H9 (cell line): Measurements from ENCODE around the gene CA9. TPM values are rescaled to one million over a fixed set of nuclear protein-coding genes. Genes with fewer than 3 reads are reported as not detected.

Experiments
- DNase-seq: peaks from one replicate; pipeline ENCODE4 v3.0.0-alpha.2; 2017
- H2AFZ ChIP-seq: one replicate; pipeline ENCODE4 v1.6.1; 2013; ENCODE audit warnings: mild to moderate bottlenecking, low read length, control low read depth, moderate library complexity
- H2AK5ac ChIP-seq: 2 replicates; pipeline ENCODE4 v1.6.1; 2013; ENCODE audit warnings: low read length, control low read depth, mixed read lengths; ENCODE audit not compliant: insufficient read length
- H2BK120ac ChIP-seq: one replicate; pipeline ENCODE4 v1.6.1; 2013; ENCODE audit warnings: low read depth, mild to moderate bottlenecking, low read length, control low read depth, inconsistent platforms; ENCODE audit not compliant: poor library complexity, severe bottlenecking
- H2BK12ac ChIP-seq: 2 replicates; pipeline ENCODE4 v1.6.1; 2013; ENCODE audit warnings: low read length, control low read depth, mixed read lengths, low read depth; ENCODE audit not compliant: insufficient read length
- H2BK15ac ChIP-seq: 2 replicates; pipeline ENCODE4 v1.6.1; 2013; ENCODE audit warnings: low read depth, low read length, control low read depth
- H2BK20ac ChIP-seq: one replicate; pipeline ENCODE4 v1.6.1; 2013; ENCODE audit warnings: low read depth, mild to moderate bottlenecking, low read length, control low read depth, inconsistent platforms; ENCODE audit not compliant: poor library complexity, severe bottlenecking
- H2BK5ac ChIP-seq: 2 replicates; pipeline ENCODE4 v1.6.1; 2013; ENCODE audit warnings: low read length, control low read depth, mixed read lengths; ENCODE audit not compliant: insufficient read length
- H3K14ac ChIP-seq: 2 replicates; pipeline ENCODE4 v1.6.1; 2013; ENCODE audit warnings: low read length, control low read depth; ENCODE audit not compliant: insufficient read depth
- H3K18ac ChIP-seq: 2 replicates; pipeline ENCODE4 v1.6.1; 2013; ENCODE audit warnings: low read depth, mild to moderate bottlenecking, mixed read lengths, low read length, control low read depth; ENCODE audit not compliant: insufficient read length
- H3K23ac ChIP-seq: 2 replicates; pipeline ENCODE4 v1.6.1; 2013; ENCODE audit warnings: low read length, control low read depth, mixed read lengths, low read depth; ENCODE audit not compliant: insufficient read length
- H3K23me2 ChIP-seq: 2 replicates; pipeline ENCODE4 v1.6.1; 2013; ENCODE audit warnings: low read depth, mild to moderate bottlenecking, mixed read lengths, low read length, control low read depth; ENCODE audit not compliant: insufficient read length, poor library complexity, severe bottlenecking
- H3K27ac ChIP-seq: 2 replicates; pipeline ENCODE4 v1.5.1; 2013; ENCODE audit warnings: low read length, control low read depth, mixed read lengths, low read depth; ENCODE audit not compliant: insufficient read length
- H3K27me3 ChIP-seq: 2 replicates; pipeline ENCODE4 v1.6.1; 2013; ENCODE audit warnings: low read length, control low read depth, inconsistent platforms; ENCODE audit not compliant: insufficient read depth
- H3K4ac ChIP-seq: 2 replicates; pipeline ENCODE4 v1.6.1; 2013; ENCODE audit warnings: low read depth, mild to moderate bottlenecking, control low read depth, inconsistent platforms, low read length, moderate library complexity
- H3K4me1 ChIP-seq: 2 replicates; pipeline ENCODE4 v1.6.1; 2013; ENCODE audit warnings: low read length, control low read depth, inconsistent platforms; ENCODE audit not compliant: insufficient read depth
- H3K4me2 ChIP-seq: 2 replicates; pipeline ENCODE4 v1.6.1; 2013; ENCODE audit warnings: low read length, control low read depth, mixed read lengths; ENCODE audit not compliant: insufficient read length, insufficient read depth
- H3K56ac ChIP-seq: 2 replicates; pipeline ENCODE4 v1.6.1; 2013; ENCODE audit warnings: low read depth, mild to moderate bottlenecking, mixed read lengths, low read length, control low read depth; ENCODE audit not compliant: insufficient read length
- H3K79me1 ChIP-seq: 2 replicates; pipeline ENCODE4 v1.6.1; 2013; ENCODE audit warnings: low read depth, mild to moderate bottlenecking, moderate library complexity, low read length, control low read depth, inconsistent platforms; ENCODE audit not compliant: insufficient read depth, poor library complexity, severe bottlenecking
- H3K79me2 ChIP-seq: 2 replicates; pipeline ENCODE4 v1.6.1; 2013; ENCODE audit warnings: low read length, control low read depth, inconsistent platforms; ENCODE audit not compliant: insufficient read depth
- H3K9ac ChIP-seq: 2 replicates; pipeline ENCODE4 v1.6.1; 2013; ENCODE audit warnings: low read length, control low read depth, mixed read lengths; ENCODE audit not compliant: insufficient read length; ENCODE audit errors: extremely low read depth
- H3K9me3 ChIP-seq: one replicate; pipeline ENCODE4 v1.6.1; 2013; ENCODE audit warnings: low read depth, low read length, inconsistent platforms; ENCODE audit not compliant: control insufficient read depth
- H3T11ph ChIP-seq: one replicate; pipeline ENCODE4 v1.6.1; 2013; ENCODE audit warnings: mild to moderate bottlenecking, low read length, control low read depth, inconsistent platforms
- H4K20me1 ChIP-seq: one replicate; pipeline ENCODE4 v1.6.1; 2013; ENCODE audit not compliant: control insufficient read depth, insufficient read length, insufficient read depth
- H4K5ac ChIP-seq: 2 replicates; pipeline ENCODE4 v1.6.1; 2013; ENCODE audit warnings: low read depth, mild to moderate bottlenecking, mixed read lengths, low read length, control low read depth; ENCODE audit not compliant: insufficient read length
- H4K8ac ChIP-seq: replicated peaks from 2 replicates; pipeline ENCODE4 v1.6.1; 2013; ENCODE audit warnings: low read length, control low read depth, mixed read lengths, low read depth; ENCODE audit not compliant: insufficient read length
- H4K91ac ChIP-seq: 2 replicates; pipeline ENCODE4 v1.6.1; 2013; ENCODE audit warnings: low read depth, mild to moderate bottlenecking, moderate library complexity, mixed read lengths, low read length, control low read depth; ENCODE audit not compliant: insufficient read length
- H3K27ac Mint-ChIP-seq, 3 experiments: 2 replicates in 2 of 3; 3 replicates in 1 of 3; pipeline ENCODE4 v1.8.0; 2020 to 2021; ENCODE audit warnings: mixed read lengths in 3 of 3, mild to moderate bottlenecking in 1 of 3, moderate library complexity in 1 of 3
- H3K27me3 Mint-ChIP-seq: 2 replicates; pipeline ENCODE4 v1.8.0; 2021; ENCODE audit warnings: low read depth, mild to moderate bottlenecking, moderate library complexity, mixed read lengths
- H3K36me3 Mint-ChIP-seq, 3 experiments: 2 replicates in 2 of 3; 3 replicates in 1 of 3; pipeline ENCODE4 v1.8.0; 2020 to 2021; ENCODE audit warnings: low read depth in 3 of 3, mixed read lengths in 3 of 3; ENCODE audit not compliant: insufficient read depth in 1 of 3
- H3K4me1 Mint-ChIP-seq, 2 experiments: 2 replicates each; pipeline ENCODE4 v1.8.0; 2020; ENCODE audit warnings: mixed read lengths in 2 of 2
- H3K4me3 Mint-ChIP-seq, 2 experiments: 2 replicates in 1 of 2; 3 replicates in 1 of 2; pipeline ENCODE4 v1.8.0; 2020 to 2021; ENCODE audit warnings: mild to moderate bottlenecking in 2 of 2, mixed read lengths in 2 of 2, moderate library complexity in 1 of 2
- H3K9me3 Mint-ChIP-seq, 2 experiments: 2 replicates in 1 of 2; 3 replicates in 1 of 2; pipeline ENCODE4 v1.8.0; 2020; ENCODE audit warnings: mild to moderate bottlenecking in 2 of 2, mixed read lengths in 2 of 2, moderate library complexity in 1 of 2
- WGBS: extraction: QIAGEN DNeasy Blood & Tissue Kit; methylation state at CpG from one replicate; pipeline ENCODE4 v1.1.7; 2013; ENCODE audit warnings: missing lambda C conversion rate, low lambda C conversion rate, mixed read lengths; ENCODE audit not compliant: insufficient read length; ENCODE audit errors: extremely low coverage; 5-methylcytosine and 5-hydroxymethylcytosine counted together
- total RNA-seq: library from RNA; stranded (reverse); gene quantifications from 2 replicates; pipeline ENCODE4 v1.2.1, GENCODE V29; 2021
- TF ChIP-seq, protein P1 (sequence below): fragments of 200-600 bp; sonication (generic); conservative IDR thresholded peaks from 3 replicates; pipeline ENCODE4 v1.8.0; 2021; ENCODE audit warnings: antibody characterized with exemption, mild to moderate bottlenecking

The CA9 gene
- total RNA-seq, 1 experiment from 2014 or later: 0.94 TPM

DNA sequence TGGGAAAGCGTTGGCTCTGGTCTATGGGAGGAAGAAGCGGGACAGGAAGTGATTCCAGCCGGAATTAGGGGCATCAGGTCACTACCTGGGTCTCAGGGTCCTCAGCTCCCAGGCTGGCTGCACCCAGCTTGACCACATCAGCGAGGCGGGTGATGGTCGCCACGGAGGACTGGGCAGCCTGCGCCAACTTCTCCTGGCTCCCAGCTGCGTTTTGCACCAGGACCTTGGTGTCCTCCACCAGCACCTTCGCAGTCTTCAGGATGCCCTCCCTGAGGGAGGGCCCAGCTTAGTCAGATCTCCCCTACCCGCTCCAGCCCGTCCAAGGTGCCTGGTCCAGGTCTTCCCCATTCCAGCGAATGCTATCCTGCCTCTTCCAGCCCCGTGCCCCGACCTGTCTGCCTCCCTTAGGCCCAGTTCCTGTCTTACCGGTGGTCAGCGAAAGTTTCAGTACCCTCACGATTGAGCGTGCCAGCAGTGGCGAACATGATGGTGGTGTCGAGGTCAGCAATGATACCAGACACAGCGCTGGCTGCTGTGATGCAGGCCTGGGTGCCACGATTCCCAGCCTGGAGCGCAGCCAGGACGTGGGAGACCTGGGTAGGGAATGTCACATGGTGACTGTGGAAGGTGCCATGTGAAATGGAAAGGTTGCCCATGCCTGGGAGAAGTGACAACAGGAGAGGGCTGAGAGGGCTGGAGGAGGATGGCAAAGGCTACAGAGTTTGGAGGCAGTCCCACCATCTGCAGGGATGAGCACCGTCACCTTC is 30.4 kb downstream of the CA9 start:
- H4K91ac ChIP-seq: no peak overlapping the region
- H3K4ac ChIP-seq: no peak overlapping the region
- TF ChIP-seq, protein P1, sequence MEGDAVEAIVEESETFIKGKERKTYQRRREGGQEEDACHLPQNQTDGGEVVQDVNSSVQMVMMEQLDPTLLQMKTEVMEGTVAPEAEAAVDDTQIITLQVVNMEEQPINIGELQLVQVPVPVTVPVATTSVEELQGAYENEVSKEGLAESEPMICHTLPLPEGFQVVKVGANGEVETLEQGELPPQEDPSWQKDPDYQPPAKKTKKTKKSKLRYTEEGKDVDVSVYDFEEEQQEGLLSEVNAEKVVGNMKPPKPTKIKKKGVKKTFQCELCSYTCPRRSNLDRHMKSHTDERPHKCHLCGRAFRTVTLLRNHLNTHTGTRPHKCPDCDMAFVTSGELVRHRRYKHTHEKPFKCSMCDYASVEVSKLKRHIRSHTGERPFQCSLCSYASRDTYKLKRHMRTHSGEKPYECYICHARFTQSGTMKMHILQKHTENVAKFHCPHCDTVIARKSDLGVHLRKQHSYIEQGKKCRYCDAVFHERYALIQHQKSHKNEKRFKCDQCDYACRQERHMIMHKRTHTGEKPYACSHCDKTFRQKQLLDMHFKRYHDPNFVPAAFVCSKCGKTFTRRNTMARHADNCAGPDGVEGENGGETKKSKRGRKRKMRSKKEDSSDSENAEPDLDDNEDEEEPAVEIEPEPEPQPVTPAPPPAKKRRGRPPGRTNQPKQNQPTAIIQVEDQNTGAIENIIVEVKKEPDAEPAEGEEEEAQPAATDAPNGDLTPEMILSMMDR: no peak
- no peak overlapping the region for H3T11ph ChIP-seq
- H3K4me2 ChIP-seq: no peak overlapping the region
- H3K56ac ChIP-seq: no peak overlapping the region
- H2BK12ac ChIP-seq: no peak overlapping the region
- H3K9me3 ChIP-seq: no peaks in the 10 kb centered on the region
- H4K20me1 ChIP-seq: no peaks in the 10 kb centered on the region
- no peak for DNase-seq
- H3K18ac ChIP-seq: no peak overlapping the region
- Mint-ChIP-seq H3K4me1 (no peaks in the 10 kb centered on the region), H3K4me3 (no peak overlapping the region), H3K36me3 (peaks cover 0 to 49% (median 40%) of the 10 kb centered on the region in 3 experiments), H3K27ac (no peak overlapping the region), H3K27me3 (no peaks in the 10 kb centered on the region), H3K9me3 (no peaks in the 10 kb centered on the region)
- H4K8ac ChIP-seq: no peak overlapping the region
- H3K23me2 ChIP-seq: no peaks in the 10 kb centered on the region
- H3K23ac ChIP-seq: no peak overlapping the region
- no peak overlapping the region for H3K27ac ChIP-seq
- H4K5ac ChIP-seq: no peak overlapping the region
- H2BK15ac ChIP-seq: no peak overlapping the region
- H2AK5ac ChIP-seq: no peak overlapping the region
- H3K4me1 ChIP-seq: no peaks in the 10 kb centered on the region
- no peak overlapping the region for H2AFZ ChIP-seq
- no peak overlapping the region for H3K9ac ChIP-seq
- no peak overlapping the region for H3K14ac ChIP-seq
- no CpG with 5 or more reads among the region's 26 CpGs for WGBS
- H2BK5ac ChIP-seq: no peak overlapping the region
- H3K79me1 ChIP-seq: no peaks in the 10 kb centered on the region
- no peak overlapping the region for H2BK120ac ChIP-seq
- H2BK20ac ChIP-seq: no peak overlapping the region
- H3K79me2 ChIP-seq: no peaks in the 10 kb centered on the region
- H3K27me3 ChIP-seq: no peaks in the 10 kb centered on the region
